ENCODE measurements around the gene GNG12. TPM values are rescaled to one million over a fixed set of nuclear protein-coding genes. Genes with fewer than 3 reads are reported as not detected.

Gene GNG12
- polyA plus RNA-seq, 1 experiment, result 185 TPM

GRCh38 chr1:67680486-67680885 lies 152.8 kb downstream of the GNG12 start:
- no peaks in the 10 kb centered on the region for H3K27me3 ChIP-seq (ENCODE audit: control insufficient read depth, insufficient read depth, low read length)
- POLR2A ChIA-PET, result no interaction called here
- DNase-seq (ENCODE audit: low read depth, low spot score), result no peak
- CTCF ChIA-PET, result interaction anchor here (1.9 kb wide), 1 partner anchor 80 kb away, joined by 6 read pairs; no protein-coding TSS in a partner anchor
- no peak overlapping the region for H3K4me3 ChIP-seq (ENCODE audit: low read depth, low read length)
- TF ChIP-seq, protein P1, sequence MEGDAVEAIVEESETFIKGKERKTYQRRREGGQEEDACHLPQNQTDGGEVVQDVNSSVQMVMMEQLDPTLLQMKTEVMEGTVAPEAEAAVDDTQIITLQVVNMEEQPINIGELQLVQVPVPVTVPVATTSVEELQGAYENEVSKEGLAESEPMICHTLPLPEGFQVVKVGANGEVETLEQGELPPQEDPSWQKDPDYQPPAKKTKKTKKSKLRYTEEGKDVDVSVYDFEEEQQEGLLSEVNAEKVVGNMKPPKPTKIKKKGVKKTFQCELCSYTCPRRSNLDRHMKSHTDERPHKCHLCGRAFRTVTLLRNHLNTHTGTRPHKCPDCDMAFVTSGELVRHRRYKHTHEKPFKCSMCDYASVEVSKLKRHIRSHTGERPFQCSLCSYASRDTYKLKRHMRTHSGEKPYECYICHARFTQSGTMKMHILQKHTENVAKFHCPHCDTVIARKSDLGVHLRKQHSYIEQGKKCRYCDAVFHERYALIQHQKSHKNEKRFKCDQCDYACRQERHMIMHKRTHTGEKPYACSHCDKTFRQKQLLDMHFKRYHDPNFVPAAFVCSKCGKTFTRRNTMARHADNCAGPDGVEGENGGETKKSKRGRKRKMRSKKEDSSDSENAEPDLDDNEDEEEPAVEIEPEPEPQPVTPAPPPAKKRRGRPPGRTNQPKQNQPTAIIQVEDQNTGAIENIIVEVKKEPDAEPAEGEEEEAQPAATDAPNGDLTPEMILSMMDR (IDR thresholded peaks at IDR 0.05; ENCODE audit: low read depth, low read length), result no peak
- H3K9me3 ChIP-seq (ENCODE audit: control insufficient read depth, insufficient read depth, low read length), result peaks cover 1% of the 10 kb centered on the region; the same call in 1 of the 2 replicates
- H3K27ac ChIP-seq (ENCODE audit: low read depth, low read length), result no peak overlapping the region

DNA sequence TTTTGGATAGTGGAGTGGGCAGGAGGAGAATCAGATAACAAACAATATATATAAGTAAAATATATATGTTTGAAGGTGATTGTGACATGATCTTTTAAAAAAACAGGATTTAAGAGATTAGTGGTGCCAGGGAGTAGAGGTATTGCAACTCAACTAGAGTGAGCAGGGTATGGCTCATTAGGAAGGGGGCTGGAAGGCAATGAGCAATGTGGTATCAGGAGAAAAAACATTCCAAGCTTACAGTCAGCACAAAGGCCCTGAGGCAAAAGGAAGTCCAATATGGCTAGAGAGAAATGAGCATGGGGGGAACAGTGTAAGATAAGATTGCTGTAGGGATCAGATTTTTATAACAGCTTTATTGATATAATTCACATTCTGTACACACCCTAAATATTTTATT lies 153.6 kb downstream of the GNG12 start:
- H3K27me3 ChIP-seq (ENCODE audit: control insufficient read depth, insufficient read depth, low read length), result no peaks in the 10 kb centered on the region
- TF ChIP-seq, protein P1 (IDR thresholded peaks at IDR 0.05; ENCODE audit: low read depth, low read length), result no peak
- no peaks in the 10 kb centered on the region for H3K9me3 ChIP-seq (ENCODE audit: control insufficient read depth, insufficient read depth, low read length)
- ChIA-PET CTCF (interaction anchor here (1.9 kb wide), 1 partner anchor 81 kb away, joined by 6 read pairs; no protein-coding TSS in a partner anchor), POLR2A (no interaction called here)
- H3K4me3 ChIP-seq (ENCODE audit: low read depth, low read length), result no peak overlapping the region
- no peak for DNase-seq (ENCODE audit: low read depth, low spot score)
- no peak overlapping the region for H3K27ac ChIP-seq (ENCODE audit: low read depth, low read length)

GRCh38 chr1:67677930-67678329 lies 155.3 kb downstream of the GNG12 start:
- H3K4me3 ChIP-seq (ENCODE audit: low read depth, low read length), result no peak overlapping the region
- TF ChIP-seq, protein P1 (IDR thresholded peaks at IDR 0.05; ENCODE audit: low read depth, low read length), result no peak
- ChIA-PET CTCF (interaction anchor here (0.7 to 2.6 kb wide), 5 partner anchors 82 to 143 kb away, joined by 3 to 11 read pairs (median 4); no protein-coding TSS in a partner anchor), POLR2A (interaction anchor here (0.6 kb wide), 1 partner anchor 116 kb away, joined by 3 read pairs; no protein-coding TSS in a partner anchor)
- no peak for DNase-seq (ENCODE audit: low read depth, low spot score)
- H3K27me3 ChIP-seq (ENCODE audit: control insufficient read depth, insufficient read depth, low read length), result no peaks in the 10 kb centered on the region
- no peak overlapping the region for H3K27ac ChIP-seq (ENCODE audit: low read depth, low read length)
- no peaks in the 10 kb centered on the region for H3K9me3 ChIP-seq (ENCODE audit: control insufficient read depth, insufficient read depth, low read length)

DNA sequence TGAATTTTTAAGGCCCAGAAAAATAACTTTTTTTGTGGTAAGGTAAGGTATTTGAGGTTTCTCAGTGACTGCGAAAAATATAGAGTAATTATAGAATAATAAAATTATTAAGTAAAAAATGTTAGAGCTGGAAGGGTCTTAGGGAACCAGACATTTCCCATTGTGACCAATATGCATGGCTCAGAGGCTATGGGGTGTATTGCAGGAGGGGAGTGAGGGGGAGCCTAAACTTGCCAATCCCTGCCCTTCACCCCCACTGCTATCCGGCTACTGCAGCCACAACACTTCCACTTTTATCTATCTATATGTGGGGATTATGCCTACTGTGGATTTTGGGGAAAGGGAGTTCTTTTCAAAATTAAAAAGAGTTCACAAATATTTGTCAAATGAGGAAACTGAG lies 155.9 kb downstream of the GNG12 start:
- Histone ChIP-seq H3K4me3 (ENCODE audit: low read depth, low read length) (no peak overlapping the region), H3K27ac (ENCODE audit: low read depth, low read length) (no peak overlapping the region), H3K9me3 (ENCODE audit: control insufficient read depth, insufficient read depth, low read length) (no peaks in the 10 kb centered on the region), H3K27me3 (ENCODE audit: control insufficient read depth, insufficient read depth, low read length) (no peaks in the 10 kb centered on the region)
- POLR2A ChIA-PET, result interaction anchor here (0.6 to 3.5 kb wide), 2 partner anchors 8 to 115 kb away, joined by 3 to 29 read pairs; partner anchors contain the start of gene GADD45A
- TF ChIP-seq, protein P1 (IDR thresholded peaks at IDR 0.05; ENCODE audit: low read depth, low read length), result no peak
- no peak for DNase-seq (ENCODE audit: low read depth, low spot score)
- CTCF ChIA-PET, result interaction anchor here (1.0 to 2.6 kb wide), 3 partner anchors 83 to 142 kb away, joined by 3 to 11 read pairs (median 7); no protein-coding TSS in a partner anchor

DNA sequence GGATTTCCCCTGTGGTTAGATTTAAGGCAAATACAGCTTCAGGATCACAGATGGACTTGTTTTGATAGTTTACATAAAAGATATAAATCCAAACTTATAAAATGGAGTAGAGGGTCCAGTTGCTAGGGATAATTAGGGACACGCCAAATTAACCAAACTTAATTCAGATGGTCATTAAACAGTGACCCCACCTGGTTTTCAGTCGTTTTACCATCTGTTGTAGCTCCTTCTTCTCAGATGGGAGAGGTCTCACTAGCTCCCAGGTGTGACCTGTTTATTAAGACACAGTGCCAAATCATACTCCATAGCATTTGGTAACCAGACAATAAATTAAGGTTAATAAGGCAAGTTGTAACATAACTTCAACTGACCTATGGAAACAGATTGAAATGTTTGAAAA lies 156.3 kb downstream of the GNG12 start:
- DNase-seq (ENCODE audit: low read depth, low spot score), result no peak
- Histone ChIP-seq H3K27me3 (ENCODE audit: control insufficient read depth, insufficient read depth, low read length) (no peaks in the 10 kb centered on the region), H3K4me3 (ENCODE audit: low read depth, low read length) (no peak overlapping the region), H3K27ac (ENCODE audit: low read depth, low read length) (no peak overlapping the region), H3K9me3 (ENCODE audit: control insufficient read depth, insufficient read depth, low read length) (no peaks in the 10 kb centered on the region)
- POLR2A ChIA-PET, result interaction anchor here (0.5 to 3.5 kb wide), 3 partner anchors 9 to 61 kb away, joined by 3 to 29 read pairs (median 3); partner anchors contain the start of gene GADD45A
- TF ChIP-seq, protein P1 (IDR thresholded peaks at IDR 0.05; ENCODE audit: low read depth, low read length), result no peak
- CTCF ChIA-PET, result interaction anchor here (0.8 to 2.6 kb wide), 3 partner anchors 83 to 142 kb away, joined by 4 to 11 read pairs (median 7); no protein-coding TSS in a partner anchor

All from AG04450 (cell line).